ENCODE measurements around the gene CNGA4.

CNGA4 gene

DNA sequence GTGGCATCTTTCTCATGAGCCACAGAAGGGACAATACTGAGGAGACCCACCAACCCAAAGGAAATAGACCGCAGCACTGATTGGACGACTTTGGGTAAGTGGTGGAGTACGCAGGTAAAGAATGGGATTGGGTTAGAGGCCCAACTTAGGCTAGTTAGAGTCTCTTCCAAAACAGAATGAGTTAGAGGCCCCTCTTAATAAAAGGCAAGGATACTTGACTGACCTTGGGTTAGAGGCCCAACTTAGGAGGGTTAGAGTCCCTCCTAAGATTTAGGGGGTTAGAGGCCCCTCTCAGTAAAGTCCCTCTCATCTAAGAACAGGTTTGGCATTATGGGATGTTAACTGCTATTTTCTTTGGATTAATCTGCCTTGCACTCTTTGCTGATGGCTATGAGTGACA is 45.4 kb downstream of the CNGA4 start:
- Histone ChIP-seq H3K79me2 (ENCODE audit: insufficient read depth, low read length) (no peaks in the 10 kb centered on the region), H3K27ac (ENCODE audit: low read length) (no peak overlapping the region), H3K4me3 (ENCODE audit: low read depth in 1 of 2, low read length in 2 of 2) (no peak overlapping the region), H3K4me1 (ENCODE audit: insufficient read depth, low read length) (no peaks in the 10 kb centered on the region), H3K9me3 (ENCODE audit: insufficient read depth, low read length, severe bottlenecking) (no peaks in the 10 kb centered on the region), H3K4me2 (ENCODE audit: insufficient read depth, low read length) (no peak overlapping the region), H3K27me3 (ENCODE audit: insufficient read depth, low read length, poor library complexity) (peaks cover 21% of the 10 kb centered on the region), H2AFZ (ENCODE audit: low read depth, low read length) (no peak overlapping the region), H3K36me3 (ENCODE audit: insufficient read depth, low read length) (no peaks in the 10 kb centered on the region), H4K20me1 (ENCODE audit: insufficient read depth, low read length) (no peaks in the 10 kb centered on the region), H3K9ac (ENCODE audit: low read depth, low read length) (no peak overlapping the region)
- DNase-seq (no peak), ATAC-seq (ENCODE audit: insufficient read depth, low read depth) (no peak)
- TF ChIP-seq EZH2 (IDR thresholded peaks at IDR 0.05; ENCODE audit: borderline replicate concordance, low read depth, low read length, severe bottlenecking), result no peak
- TF ChIP-seq, protein P1, sequence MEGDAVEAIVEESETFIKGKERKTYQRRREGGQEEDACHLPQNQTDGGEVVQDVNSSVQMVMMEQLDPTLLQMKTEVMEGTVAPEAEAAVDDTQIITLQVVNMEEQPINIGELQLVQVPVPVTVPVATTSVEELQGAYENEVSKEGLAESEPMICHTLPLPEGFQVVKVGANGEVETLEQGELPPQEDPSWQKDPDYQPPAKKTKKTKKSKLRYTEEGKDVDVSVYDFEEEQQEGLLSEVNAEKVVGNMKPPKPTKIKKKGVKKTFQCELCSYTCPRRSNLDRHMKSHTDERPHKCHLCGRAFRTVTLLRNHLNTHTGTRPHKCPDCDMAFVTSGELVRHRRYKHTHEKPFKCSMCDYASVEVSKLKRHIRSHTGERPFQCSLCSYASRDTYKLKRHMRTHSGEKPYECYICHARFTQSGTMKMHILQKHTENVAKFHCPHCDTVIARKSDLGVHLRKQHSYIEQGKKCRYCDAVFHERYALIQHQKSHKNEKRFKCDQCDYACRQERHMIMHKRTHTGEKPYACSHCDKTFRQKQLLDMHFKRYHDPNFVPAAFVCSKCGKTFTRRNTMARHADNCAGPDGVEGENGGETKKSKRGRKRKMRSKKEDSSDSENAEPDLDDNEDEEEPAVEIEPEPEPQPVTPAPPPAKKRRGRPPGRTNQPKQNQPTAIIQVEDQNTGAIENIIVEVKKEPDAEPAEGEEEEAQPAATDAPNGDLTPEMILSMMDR (IDR thresholded peaks at IDR 0.05; ENCODE audit: borderline replicate concordance, extremely low read depth, low read length, poor library complexity, severe bottlenecking), result no peak

GRCh38 chr11:6285019-6285418 is 46.1 kb downstream of the CNGA4 start:
- no peaks in the 10 kb centered on the region for H3K36me3 ChIP-seq (ENCODE audit: insufficient read depth, low read length)
- no peak overlapping the region for H3K4me3 ChIP-seq (ENCODE audit: low read depth in 1 of 2, low read length in 2 of 2)
- H3K4me1 ChIP-seq (ENCODE audit: insufficient read depth, low read length), result no peaks in the 10 kb centered on the region
- peaks cover 25% of the 10 kb centered on the region for H3K27me3 ChIP-seq (ENCODE audit: insufficient read depth, low read length, poor library complexity)
- ATAC-seq (ENCODE audit: insufficient read depth, low read depth), result no peak
- TF ChIP-seq, protein P1 (IDR thresholded peaks at IDR 0.05; ENCODE audit: borderline replicate concordance, extremely low read depth, low read length, poor library complexity, severe bottlenecking), result no peak
- TF ChIP-seq EZH2 (IDR thresholded peaks at IDR 0.05; ENCODE audit: borderline replicate concordance, low read depth, low read length, severe bottlenecking), result no peak
- H2AFZ ChIP-seq (ENCODE audit: low read depth, low read length), result no peak overlapping the region
- H3K79me2 ChIP-seq (ENCODE audit: insufficient read depth, low read length), result no peaks in the 10 kb centered on the region
- no peak overlapping the region for H3K27ac ChIP-seq (ENCODE audit: low read length)
- no peak overlapping the region for H3K9ac ChIP-seq (ENCODE audit: low read depth, low read length)
- H3K9me3 ChIP-seq (ENCODE audit: insufficient read depth, low read length, severe bottlenecking), result no peaks in the 10 kb centered on the region
- no peaks in the 10 kb centered on the region for H4K20me1 ChIP-seq (ENCODE audit: insufficient read depth, low read length)
- H3K4me2 ChIP-seq (ENCODE audit: insufficient read depth, low read length), result no peak overlapping the region
- DNase-seq, result no peak
